ENCODE results near the gene TBL1XR1.
"Not testable (repeated sequence)": the region's sequence is repeated elsewhere in the genome, so short reads cannot be mapped to it uniquely, and the experiment has no call there.

Gene TBL1XR1

GRCh38 chr3:177206936-177207335, 9.7 kb upstream of the TBL1XR1 start:
- DNase-seq, result no peak

GRCh38 chr3:177203689-177204395, 6.6 kb upstream of the TBL1XR1 start:
- DNase-seq, result no peak

GRCh38 chr3:177203016-177203415, 5.7 kb upstream of the TBL1XR1 start:
- DNase-seq, result not testable (repeated sequence)

GRCh38 chr3:177201700-177202397, 4.6 kb upstream of the TBL1XR1 start:
- peak; percentile 33 for DNase-seq

- no peak for DNase-seq
These were observed 2.0 kb upstream of the TBL1XR1 start for GRCh38 chr3:177199206-177199760.

GRCh38 chr3:177197727-177198460, 612 bp upstream of the TBL1XR1 start:
- DNase-seq, result no peak

- peak; percentile 23 for DNase-seq
These were observed 734 bp downstream of the TBL1XR1 start for GRCh38 chr3:177196456-177197040.

- DNase-seq, result no peak
These were observed 1.2 kb downstream of the TBL1XR1 start for GRCh38 chr3:177196008-177196455.

- DNase-seq, result no peak
These were observed 1.9 kb downstream of the TBL1XR1 start for GRCh38 chr3:177195242-177195991.

GRCh38 chr3:177194299-177194698, 3.0 kb downstream of the TBL1XR1 start:
- no peak for DNase-seq

- no peak for DNase-seq
These were observed 3.5 kb downstream of the TBL1XR1 start for GRCh38 chr3:177193688-177194268.

- DNase-seq, result not testable (repeated sequence)
These were observed 4.0 kb downstream of the TBL1XR1 start for GRCh38 chr3:177193275-177193674.

- DNase-seq, result no peak
These were observed 6.3 kb downstream of the TBL1XR1 start for GRCh38 chr3:177190756-177191681.

- not testable (repeated sequence) for DNase-seq
These were observed 7.1 kb downstream of the TBL1XR1 start for GRCh38 chr3:177190184-177190583.

- DNase-seq, result not testable (repeated sequence)
These were observed 9.0 kb downstream of the TBL1XR1 start for GRCh38 chr3:177188325-177188724.

GRCh38 chr3:177186306-177186705, 11.0 kb downstream of the TBL1XR1 start:
- DNase-seq, result no peak

- DNase-seq, result no peak
These were observed 12.2 kb downstream of the TBL1XR1 start for GRCh38 chr3:177185035-177185574.

- DNase-seq, result not testable (repeated sequence)
These were observed 12.7 kb downstream of the TBL1XR1 start for GRCh38 chr3:177184602-177185001.

GRCh38 chr3:177182352-177182751, 14.9 kb downstream of the TBL1XR1 start:
- no peak for DNase-seq

- no peak for DNase-seq
These were observed 15.9 kb downstream of the TBL1XR1 start for GRCh38 chr3:177181418-177181817.

All from activated CD4-positive, alpha-beta T cell treated with anti-CD3 and anti-CD28 coated beads for 1 hour (primary cell).